Midbrain (tissue), 1 donor: ENCODE measurements around the gene TRMT61A.

Experiments used
- DNase-seq: peaks from one replicate; lab custom pipeline; 2025; lab: John Stamatoyannopoulos, UW

TRMT61A gene

GRCh38 chr14:103535081-103535890, 6.3 kb downstream of the TRMT61A start:
- DNase-seq: no peak

GRCh38 chr14:103535891-103536565, 7.0 kb downstream of the TRMT61A start:
- DNase-seq: no peak

- DNase-seq: no peak
Observed at GRCh38 chr14:103536693-103537092, 7.7 kb downstream of the TRMT61A start.

GRCh38 chr14:103537175-103537990, 8.4 kb downstream of the TRMT61A start:
- no peak for DNase-seq

- peak; percentile 35 for DNase-seq
Observed at GRCh38 chr14:103538291-103539055, 9.5 kb downstream of the TRMT61A start.

- no peak for DNase-seq
Observed at GRCh38 chr14:103539056-103539825, 10.2 kb downstream of the TRMT61A start.

- no peak for DNase-seq
Observed at GRCh38 chr14:103540821-103541708, 12.1 kb downstream of the TRMT61A start.

GRCh38 chr14:103541709-103542604, 13.0 kb downstream of the TRMT61A start:
- DNase-seq: peak; percentile 57

- DNase-seq: peak; percentile 92
Observed at GRCh38 chr14:103542605-103543088, 13.7 kb downstream of the TRMT61A start.

GRCh38 chr14:103543140-103543539, 14.1 kb downstream of the TRMT61A start:
- no peak for DNase-seq

GRCh38 chr14:103543721-103544387, 14.9 kb downstream of the TRMT61A start:
- peak; percentile 64 for DNase-seq

- peak; percentile 88 for DNase-seq
Observed at GRCh38 chr14:103544388-103545218, 15.6 kb downstream of the TRMT61A start.

- DNase-seq: no peak
Observed at GRCh38 chr14:103545219-103545914, 16.4 kb downstream of the TRMT61A start.

- no peak for DNase-seq
Observed at GRCh38 chr14:103545915-103546651, 17.1 kb downstream of the TRMT61A start.

- DNase-seq: peak; percentile 79
Observed at GRCh38 chr14:103546652-103547454, 17.9 kb downstream of the TRMT61A start.
